Activated T-cell treated with anti-CD3 and anti-CD28 coated beads for 24 hours (primary cell): ENCODE measurements around the gene CAGE1.

Source experiments
- DNase-seq: peaks from one replicate; pipeline ENCODE4 v3.0.0-alpha.2; 2020; ENCODE audit warnings: low read depth

The CAGE1 gene

GRCh38 chr6:7311176-7311575 lies 78.4 kb downstream of the CAGE1 start:
- no peak for DNase-seq

GRCh38 chr6:7309050-7309449 lies 80.5 kb downstream of the CAGE1 start:
- DNase-seq: no peak

GRCh38 chr6:7307533-7307932 lies 82.0 kb downstream of the CAGE1 start:
- no peak for DNase-seq

- DNase-seq: no peak
Measured at GRCh38 chr6:7304821-7305220, 84.7 kb downstream of the CAGE1 start.

- DNase-seq: no peak
Measured at GRCh38 chr6:7301702-7302101, 87.8 kb downstream of the CAGE1 start.

GRCh38 chr6:7300926-7301325 lies 88.6 kb downstream of the CAGE1 start:
- no peak for DNase-seq

- no peak for DNase-seq
Measured at GRCh38 chr6:7298113-7298512, 91.4 kb downstream of the CAGE1 start.

- no peak for DNase-seq
Measured at GRCh38 chr6:7296602-7297001, 92.9 kb downstream of the CAGE1 start.

- no peak for DNase-seq
Measured at GRCh38 chr6:7295916-7296315, 93.6 kb downstream of the CAGE1 start.

- no peak for DNase-seq
Measured at GRCh38 chr6:7292596-7293255, 96.8 kb downstream of the CAGE1 start.

GRCh38 chr6:7290079-7290478 lies 99.5 kb downstream of the CAGE1 start:
- no peak for DNase-seq

GRCh38 chr6:7285416-7285815 lies 104.1 kb downstream of the CAGE1 start:
- no peak for DNase-seq

GRCh38 chr6:7283676-7284075 lies 105.9 kb downstream of the CAGE1 start:
- no peak for DNase-seq

- no peak for DNase-seq
Measured at GRCh38 chr6:7282097-7282906, 107.2 kb downstream of the CAGE1 start.
